ENCODE results near the gene FDXR. TPM values are rescaled to one million over a fixed set of nuclear protein-coding genes. Genes with fewer than 3 reads are reported as not detected.

FDXR gene
- total RNA-seq, 1 donor: 23.5 TPM

- Histone ChIP-seq H3K36me3 (ENCODE audit: insufficient read depth, low read length) (no peaks in the 10 kb centered on the region), H3K4me1 (ENCODE audit: insufficient read depth, low read length) (peaks cover 26% of the 10 kb centered on the region), H4K20me1 (ENCODE audit: insufficient read depth, low read length) (peaks cover 4% of the 10 kb centered on the region), H3K27me3 (ENCODE audit: insufficient read depth, low read length) (peaks cover 8% of the 10 kb centered on the region), H3K4me2 (ENCODE audit: insufficient read depth, low read length) (peak overlapping the region; percentile 86), H3K9me3 (ENCODE audit: low read depth, low read length) (no peaks in the 10 kb centered on the region), H3K27ac (ENCODE audit: low read depth, low read length) (peak overlapping the region; percentile 80), H2AFZ (ENCODE audit: low read length) (peak overlapping the region; percentile 78), H3K79me2 (ENCODE audit: insufficient read depth, low read length) (peaks cover 12% of the 10 kb centered on the region), H3K4me3 (ENCODE audit: insufficient read depth, low read length) (peak overlapping the region; percentile 75)
- no peak for TF ChIP-seq CTCF (IDR thresholded peaks at IDR 0.05; ENCODE audit: extremely low read depth, low read depth, low read length)
- no peak for DNase-seq (ENCODE audit: insufficient read length, low spot score, missing footprints)
Observed at GRCh38 chr17:74873874-74874614, 1.2 kb upstream of the FDXR start.

- Histone ChIP-seq H3K9me3 (ENCODE audit: low read depth, low read length) (no peaks in the 10 kb centered on the region), H4K20me1 (ENCODE audit: insufficient read depth, low read length) (peaks cover 4% of the 10 kb centered on the region), H3K4me2 (ENCODE audit: insufficient read depth, low read length) (peak overlapping the region; percentile 86), H3K27me3 (ENCODE audit: insufficient read depth, low read length) (peaks cover under 1% of the 10 kb centered on the region), H3K36me3 (ENCODE audit: insufficient read depth, low read length) (no peaks in the 10 kb centered on the region), H3K4me1 (ENCODE audit: insufficient read depth, low read length) (peaks cover 26% of the 10 kb centered on the region), H2AFZ (ENCODE audit: low read length) (peak overlapping the region; percentile 78), H3K4me3 (ENCODE audit: insufficient read depth, low read length) (peak overlapping the region; percentile 84), H3K79me2 (ENCODE audit: insufficient read depth, low read length) (peaks cover 12% of the 10 kb centered on the region), H3K27ac (ENCODE audit: low read depth, low read length) (peak overlapping the region; percentile 80)
- TF ChIP-seq CTCF (IDR thresholded peaks at IDR 0.05; ENCODE audit: extremely low read depth, low read depth, low read length): no peak
- DNase-seq (ENCODE audit: insufficient read length, low spot score, missing footprints): peak; percentile 100
Observed at GRCh38 chr17:74873037-74873873, 461 bp upstream of the FDXR start.

- peak overlapping the region; percentile 84 for H3K4me3 ChIP-seq (ENCODE audit: insufficient read depth, low read length)
- no peak overlapping the region for H3K27ac ChIP-seq (ENCODE audit: low read depth, low read length)
- peak overlapping the region; percentile 82 for H3K4me2 ChIP-seq (ENCODE audit: insufficient read depth, low read length)
- H3K79me2 ChIP-seq (ENCODE audit: insufficient read depth, low read length): peaks cover 12% of the 10 kb centered on the region
- H3K36me3 ChIP-seq (ENCODE audit: insufficient read depth, low read length): no peaks in the 10 kb centered on the region
- no peaks in the 10 kb centered on the region for H3K27me3 ChIP-seq (ENCODE audit: insufficient read depth, low read length)
- peaks cover 26% of the 10 kb centered on the region for H3K4me1 ChIP-seq (ENCODE audit: insufficient read depth, low read length)
- peaks cover 4% of the 10 kb centered on the region for H4K20me1 ChIP-seq (ENCODE audit: insufficient read depth, low read length)
- DNase-seq (ENCODE audit: insufficient read length, low spot score, missing footprints): no peak
- H2AFZ ChIP-seq (ENCODE audit: low read length): no peak overlapping the region
- TF ChIP-seq CTCF (IDR thresholded peaks at IDR 0.05; ENCODE audit: extremely low read depth, low read depth, low read length): no peak
- no peaks in the 10 kb centered on the region for H3K9me3 ChIP-seq (ENCODE audit: low read depth, low read length)
Observed at GRCh38 chr17:74871356-74872076, 1.3 kb downstream of the FDXR start.

All from osteoblast (primary cell).